CD4-positive, alpha-beta T cell treated with Interleukin-15 for 1 hour (primary cell): ENCODE data around the gene TBC1D10A.
"Not testable (repeated sequence)": the region's sequence is repeated elsewhere in the genome, so short reads cannot be mapped to it uniquely, and the experiment has no call there.

Experiments
- DNase-seq: peaks from one replicate; pipeline ENCODE4 v3.0.0-alpha.2; 2020

TBC1D10A gene

GRCh38 chr22:30344447-30345200, 17.9 kb upstream of the TBC1D10A start:
- no peak for DNase-seq

- DNase-seq, result no peak
Measured at GRCh38 chr22:30340911-30341685, 14.4 kb upstream of the TBC1D10A start.

- no peak for DNase-seq
Measured at GRCh38 chr22:30338802-30339201, 12.1 kb upstream of the TBC1D10A start.

- not testable (repeated sequence) for DNase-seq
Measured at GRCh38 chr22:30338341-30338740, 11.6 kb upstream of the TBC1D10A start.

GRCh38 chr22:30337461-30337778, 10.7 kb upstream of the TBC1D10A start:
- no peak for DNase-seq

GRCh38 chr22:30336752-30337460, 10.2 kb upstream of the TBC1D10A start:
- no peak for DNase-seq

- no peak for DNase-seq
Measured at GRCh38 chr22:30335236-30335635, 8.5 kb upstream of the TBC1D10A start.

GRCh38 chr22:30334646-30335045, 7.9 kb upstream of the TBC1D10A start:
- no peak for DNase-seq

GRCh38 chr22:30333707-30334087, 7.0 kb upstream of the TBC1D10A start:
- DNase-seq, result no peak

GRCh38 chr22:30332994-30333706, 6.4 kb upstream of the TBC1D10A start:
- no peak for DNase-seq

GRCh38 chr22:30332551-30332950, 5.8 kb upstream of the TBC1D10A start:
- no peak for DNase-seq

- no peak for DNase-seq
Measured at GRCh38 chr22:30328466-30329049, 1.8 kb upstream of the TBC1D10A start.

- no peak for DNase-seq
Measured at GRCh38 chr22:30327864-30328345, 1.2 kb upstream of the TBC1D10A start.

GRCh38 chr22:30326255-30326705, 461 bp downstream of the TBC1D10A start:
- DNase-seq, result peak; percentile 22

GRCh38 chr22:30325724-30326254, 952 bp downstream of the TBC1D10A start:
- DNase-seq, result no peak

- DNase-seq, result no peak
Measured at GRCh38 chr22:30325065-30325720, 1.5 kb downstream of the TBC1D10A start.

- DNase-seq, result peak; percentile 34
Measured at GRCh38 chr22:30324014-30324730, 2.6 kb downstream of the TBC1D10A start.

GRCh38 chr22:30323246-30323645, 3.5 kb downstream of the TBC1D10A start:
- DNase-seq, result no peak

- DNase-seq, result no peak
Measured at GRCh38 chr22:30321461-30321860, 5.3 kb downstream of the TBC1D10A start.

GRCh38 chr22:30320021-30320556, 6.7 kb downstream of the TBC1D10A start:
- no peak for DNase-seq
